ENCODE measurements around the gene TMCO5A.
A peak's percentile ranks its signal among the peaks of the same experiment; 100 is the strongest.

The TMCO5A gene

DNA sequence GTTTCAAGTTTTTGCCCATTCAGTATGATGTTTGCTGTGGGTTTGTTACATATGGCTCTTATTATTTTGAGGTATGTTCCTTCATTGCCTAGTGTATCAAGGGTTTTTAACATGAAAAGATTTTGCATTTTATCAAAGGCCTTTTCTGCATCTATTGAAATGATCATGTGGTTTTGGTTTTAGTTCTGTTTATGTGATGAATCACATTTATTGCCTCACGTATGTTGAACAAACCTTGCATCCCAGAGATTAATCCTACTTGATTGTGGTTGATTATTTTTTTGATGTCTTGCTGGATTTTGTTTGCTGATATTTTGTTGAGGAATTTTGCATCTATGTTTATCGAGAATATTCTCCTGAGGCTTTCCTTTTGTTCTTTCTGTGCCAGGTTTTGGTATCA, 39.4 kb downstream of the TMCO5A start:
- DNase-seq (ENCODE audit: low read depth): no peak

DNA sequence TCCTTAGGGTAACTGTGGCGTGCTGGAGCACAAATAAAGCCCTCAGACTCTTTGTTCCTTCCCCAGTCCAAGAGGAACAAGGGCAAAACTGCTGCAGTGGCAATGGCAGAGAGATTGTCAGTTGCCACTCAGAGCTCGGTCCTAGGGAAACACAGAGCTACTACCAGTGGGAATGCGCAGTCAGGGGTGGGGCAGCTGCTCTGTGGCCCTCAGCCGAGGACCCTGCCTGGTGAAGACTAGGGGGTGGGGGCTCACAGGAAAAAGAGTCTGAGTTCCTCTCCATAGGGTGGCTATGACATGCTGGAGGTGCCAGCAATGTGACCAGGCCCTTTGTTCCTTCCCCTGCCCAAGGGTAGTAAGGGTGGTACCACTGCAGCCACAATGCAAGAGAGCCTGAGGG, 43.8 kb downstream of the TMCO5A start:
- no peak for DNase-seq (ENCODE audit: low read depth)

DNA sequence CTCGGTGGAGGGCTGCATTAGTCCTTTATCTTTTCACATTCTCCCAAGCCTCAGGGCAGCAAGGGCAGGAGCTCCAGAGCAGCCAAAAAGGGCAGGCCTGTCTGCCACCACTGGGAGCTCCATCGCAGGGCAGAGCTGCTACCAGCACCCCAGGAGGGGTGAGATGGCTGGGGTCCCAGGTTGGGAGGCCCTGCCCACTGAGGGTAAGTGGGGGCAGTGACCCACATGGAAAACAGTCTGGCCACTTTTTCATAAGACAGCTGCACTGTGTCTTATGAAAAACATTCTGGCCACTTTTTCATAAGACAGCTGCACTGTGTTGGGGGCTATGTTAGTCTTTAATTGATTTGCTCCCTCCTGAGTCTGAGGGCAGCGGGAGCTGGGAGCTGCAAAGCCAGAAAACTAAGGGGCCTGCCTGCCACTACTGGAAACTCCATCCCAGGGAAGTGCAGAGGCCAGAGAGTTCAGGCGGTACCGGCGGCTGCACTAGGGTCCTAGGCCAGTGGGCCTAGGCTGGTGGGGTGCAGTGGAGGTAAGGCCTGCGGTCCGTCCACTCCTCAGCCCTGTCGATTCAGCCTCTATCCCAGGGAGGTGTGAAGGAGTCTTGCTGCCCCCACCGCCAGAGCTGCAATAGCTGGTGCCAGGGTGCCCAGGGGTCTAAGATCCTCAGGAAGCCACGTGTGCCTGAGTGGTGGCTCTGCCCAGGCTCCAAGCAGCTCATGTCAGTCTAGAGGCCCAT, 45.4 kb downstream of the TMCO5A start:
- no peak for DNase-seq (ENCODE audit: low read depth)

DNA sequence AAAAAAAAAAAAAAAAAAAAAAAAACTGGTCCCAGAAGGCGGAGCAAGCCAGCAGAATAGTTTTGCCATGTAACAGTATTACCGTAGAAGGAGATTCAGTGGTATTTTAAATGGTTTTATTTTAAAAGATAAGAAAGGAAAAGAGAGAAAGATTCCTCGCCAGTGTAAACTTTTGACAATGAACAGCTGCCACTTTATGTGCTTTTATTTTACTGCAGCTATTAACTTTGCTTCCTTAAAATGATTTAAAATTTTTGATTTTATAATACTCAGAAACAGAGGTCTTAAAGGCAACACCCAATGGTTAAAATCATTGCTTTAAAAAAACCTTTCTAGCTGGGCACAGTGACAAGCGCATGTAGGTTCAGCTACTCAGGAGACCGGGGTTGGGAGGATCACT, 46.8 kb downstream of the TMCO5A start:
- no peak for DNase-seq (ENCODE audit: low read depth)

DNA sequence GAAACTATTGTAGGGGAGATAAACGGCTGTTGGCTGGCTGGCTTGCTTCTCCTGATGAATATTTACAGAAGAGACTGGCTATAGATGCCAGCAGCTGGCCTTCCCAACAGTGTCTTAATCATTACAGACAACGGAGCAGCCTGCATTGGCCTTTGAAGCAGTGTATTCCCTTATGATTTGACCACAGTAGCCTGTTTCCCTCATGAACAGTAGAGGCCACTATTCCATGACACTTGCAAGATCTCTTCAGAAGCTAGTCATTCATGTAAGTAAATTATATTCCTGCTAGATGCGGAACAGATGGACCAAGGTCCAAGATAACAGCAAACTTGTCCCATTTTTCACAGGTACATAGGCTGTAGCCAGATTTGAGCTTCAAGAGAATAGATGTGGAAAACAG, 47.3 kb downstream of the TMCO5A start:
- no peak for DNase-seq (ENCODE audit: low read depth)

DNA sequence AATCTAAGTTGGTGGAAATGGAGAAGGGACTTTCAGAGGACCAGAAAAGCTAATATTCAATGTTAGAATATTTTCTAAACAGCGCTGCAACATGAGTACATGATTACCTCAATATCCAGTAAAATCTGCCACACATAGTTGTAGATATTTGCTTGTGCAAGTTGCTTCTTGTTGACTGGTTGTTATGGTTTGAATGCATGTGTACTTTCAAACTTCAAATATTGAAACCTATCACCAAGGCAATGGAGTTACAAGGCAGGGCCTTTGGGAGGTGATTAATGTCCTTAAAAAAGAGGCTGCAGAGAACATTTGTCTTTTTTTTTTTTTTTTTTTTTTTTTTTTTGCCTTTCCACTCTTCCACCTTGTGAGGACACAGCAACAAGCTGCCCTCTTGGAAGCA, 49.9 kb downstream of the TMCO5A start:
- no peak for DNase-seq (ENCODE audit: low read depth)

DNA sequence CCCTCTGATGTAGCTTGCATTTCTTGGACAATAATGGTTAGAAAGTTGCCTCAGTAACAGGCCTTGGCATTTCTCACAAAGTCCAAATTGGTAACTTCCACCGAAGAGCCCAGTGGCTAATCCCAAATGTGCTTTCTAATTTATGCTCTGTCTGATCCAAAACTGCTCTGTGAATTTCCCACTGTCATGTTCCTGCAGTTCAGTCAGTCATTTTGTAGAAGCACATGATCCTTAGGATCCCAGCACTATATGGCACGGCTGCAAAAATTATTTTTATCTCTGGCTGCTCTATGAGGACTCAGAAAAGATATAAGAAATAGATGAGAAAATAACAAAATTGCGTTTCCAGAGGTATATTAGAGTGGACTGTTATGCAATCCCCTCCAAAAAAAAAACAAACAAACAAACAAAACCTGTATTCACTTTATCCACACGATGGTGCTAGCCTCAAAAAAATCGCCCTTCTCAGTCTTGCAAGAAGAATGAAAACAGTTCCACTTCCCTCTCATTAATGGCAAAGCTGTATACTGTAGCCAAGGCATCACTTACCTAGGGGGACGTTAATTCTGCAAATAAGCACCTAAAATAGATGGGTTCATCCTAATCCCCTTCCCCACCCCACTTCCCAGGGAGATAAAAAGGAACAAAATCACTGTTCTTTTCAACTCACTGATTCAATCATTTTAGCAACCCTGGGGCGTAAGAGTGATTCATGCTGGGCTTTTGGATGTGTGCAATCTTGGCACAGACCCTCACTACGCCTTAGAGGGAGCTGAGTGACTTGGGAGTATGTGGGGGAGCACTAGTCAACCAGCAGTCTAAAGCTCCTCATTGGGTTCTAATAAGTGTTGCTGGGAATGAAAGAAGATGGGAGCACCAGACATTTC, 61.3 kb downstream of the TMCO5A start:
- peak; percentile 19 for DNase-seq (ENCODE audit: low read depth)
